Neuronal stem cell (in vitro differentiated cells): ENCODE results near the gene BHLHE41.

Source experiments
- DNase-seq: peaks from one replicate; pipeline ENCODE4 v3.0.0-alpha.2; 2013; ENCODE audit warnings: low spot score
- H2AFZ ChIP-seq: one replicate; pipeline ENCODE4 v1.6.1; 2013; ENCODE audit warnings: mild to moderate bottlenecking, low read length, inconsistent platforms
- H2AK5ac ChIP-seq: 2 replicates; pipeline ENCODE4 v1.6.1; 2013; ENCODE audit warnings: low read depth, mild to moderate bottlenecking, inconsistent platforms, low read length, moderate library complexity, mixed read lengths
- H2BK120ac ChIP-seq: 2 replicates; pipeline ENCODE4 v1.6.1; 2013; ENCODE audit warnings: low read depth, mild to moderate bottlenecking, inconsistent platforms, low read length, moderate library complexity, mixed read lengths
- H2BK12ac ChIP-seq: one replicate; pipeline ENCODE4 v1.6.1; 2013; ENCODE audit warnings: low read length, inconsistent platforms
- H2BK15ac ChIP-seq: 2 replicates; pipeline ENCODE4 v1.6.1; 2013; ENCODE audit warnings: mild to moderate bottlenecking, low read length, inconsistent platforms, mixed read lengths
- H2BK5ac ChIP-seq: one replicate; pipeline ENCODE4 v1.6.1; 2013; ENCODE audit warnings: inconsistent platforms, mild to moderate bottlenecking, low read length, moderate library complexity
- H3K14ac ChIP-seq: one replicate; pipeline ENCODE4 v1.6.1; 2013; ENCODE audit warnings: low read length, inconsistent platforms
- H3K18ac ChIP-seq: 2 replicates; pipeline ENCODE4 v1.6.1; 2013; ENCODE audit warnings: low read length, inconsistent platforms
- H3K23ac ChIP-seq: 2 replicates; pipeline ENCODE4 v1.6.1; 2013; ENCODE audit warnings: low read depth, mild to moderate bottlenecking, mixed read lengths, low read length, inconsistent platforms; ENCODE audit not compliant: poor library complexity
- H3K27ac ChIP-seq: replicated peaks from 3 replicates; pipeline ENCODE4 v1.5.1; 2013; ENCODE audit warnings: low read length, inconsistent platforms
- H3K27me3 ChIP-seq, 3 experiments: 2 replicates each; pipeline ENCODE4 v1.6.1; 2013; ENCODE audit warnings: low read length in 3 of 3, mild to moderate bottlenecking in 2 of 3, inconsistent platforms in 1 of 3, low read depth in 1 of 3, mixed read lengths in 1 of 3, moderate library complexity in 1 of 3; ENCODE audit not compliant: control insufficient read depth in 3 of 3, insufficient read depth in 3 of 3
- H3K36me3 ChIP-seq, 2 donors: replicated peaks in 1 of 2; 2 replicates each; pipeline ENCODE4 v1.6.1; 2013; ENCODE audit warnings: low read length in 2 of 2; ENCODE audit not compliant: control insufficient read depth in 2 of 2, insufficient read depth in 2 of 2
- H3K4ac ChIP-seq: 2 replicates; pipeline ENCODE4 v1.6.1; 2013; ENCODE audit warnings: inconsistent platforms, mild to moderate bottlenecking, low read length, moderate library complexity
- H3K4me1 ChIP-seq, 2 donors: 1 replicate in 1 of 2; 2 replicates in 1 of 2; pipeline ENCODE4 v1.6.1; 2013; ENCODE audit warnings: low read length in 2 of 2, low read depth in 1 of 2; ENCODE audit not compliant: control insufficient read depth in 2 of 2, insufficient read depth in 1 of 2
- H3K4me2 ChIP-seq: one replicate; pipeline ENCODE4 v1.6.1; 2013; ENCODE audit warnings: mild to moderate bottlenecking, low read length, inconsistent platforms; ENCODE audit not compliant: insufficient read depth, poor library complexity, severe bottlenecking
- H3K4me3 ChIP-seq, 2 donors: 2 replicates each; pipeline ENCODE4 v1.5.1; 2013; ENCODE audit warnings: low read length in 2 of 2, mild to moderate bottlenecking in 2 of 2, inconsistent platforms in 1 of 2, moderate library complexity in 1 of 2
- H3K79me1 ChIP-seq: one replicate; pipeline ENCODE4 v1.6.1; 2013; ENCODE audit warnings: low read depth, mild to moderate bottlenecking, inconsistent platforms, low read length, moderate library complexity
- H3K9ac ChIP-seq: one replicate; pipeline ENCODE4 v1.6.1; 2013; ENCODE audit warnings: mild to moderate bottlenecking, low read depth, low read length, inconsistent platforms; ENCODE audit not compliant: poor library complexity
- H3K9me3 ChIP-seq, 2 donors: replicated peaks in 1 of 2; 2 replicates each; pipeline versions ENCODE3 to v1.6.1; 2013; ENCODE audit warnings: low read length in 2 of 2, mild to moderate bottlenecking in 2 of 2, inconsistent platforms in 1 of 2, low read depth in 1 of 2, mixed read lengths in 1 of 2, moderate library complexity in 1 of 2; ENCODE audit not compliant: control insufficient read depth in 2 of 2, insufficient read depth in 1 of 2
- H4K8ac ChIP-seq: one replicate; pipeline ENCODE4 v1.6.1; 2013; ENCODE audit warnings: low read depth, mild to moderate bottlenecking, inconsistent platforms, low read length, moderate library complexity
- H4K91ac ChIP-seq: one replicate; pipeline ENCODE4 v1.6.1; 2013; ENCODE audit warnings: low read length, low read depth, mild to moderate bottlenecking, inconsistent platforms; ENCODE audit not compliant: poor library complexity
- WGBS, 2 donors: extraction: QIAGEN DNeasy Blood & Tissue Kit; methylation state at CpG; one replicate each; pipeline ENCODE4 v1.1.7; 2013; ENCODE audit warnings: missing lambda C conversion rate in 2 of 2, mixed read lengths in 1 of 2; ENCODE audit not compliant: insufficient read length in 2 of 2, insufficient replicate concordance in 1 of 2; ENCODE audit errors: extremely low coverage in 2 of 2; 5-methylcytosine and 5-hydroxymethylcytosine counted together

Gene BHLHE41

DNA sequence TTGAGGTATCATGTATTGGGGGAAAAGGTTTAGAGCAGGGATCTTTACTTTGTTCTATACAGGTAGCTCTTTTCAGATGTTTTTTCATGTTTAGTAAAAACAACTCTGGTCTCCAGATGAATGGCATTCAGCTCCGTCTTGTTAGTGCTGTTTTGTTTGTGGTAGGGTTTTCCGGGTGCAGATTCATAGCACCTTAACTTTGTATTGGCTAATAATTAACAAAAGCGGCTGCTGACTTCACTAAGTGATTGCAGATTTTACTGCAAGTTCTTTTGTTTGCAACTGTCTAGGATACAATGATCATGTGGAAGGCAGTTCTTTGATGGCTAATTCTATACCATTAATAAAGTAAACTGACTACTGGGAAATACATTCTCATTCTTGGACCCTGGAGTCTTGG lies 32.2 kb upstream of the BHLHE41 start:
- Histone ChIP-seq H2BK120ac (no peak overlapping the region), H3K18ac (no peak overlapping the region), H3K36me3 (no peaks in the 10 kb centered on the region), H3K4me3 (no peak overlapping the region), H3K27me3 (no peaks in the 10 kb centered on the region), H4K91ac (no peak overlapping the region), H3K14ac (no peak overlapping the region), H3K27ac (no peak overlapping the region), H2BK5ac (no peak overlapping the region), H2BK12ac (no peak overlapping the region), H2AK5ac (no peak overlapping the region), H3K4ac (no peak overlapping the region), H2BK15ac (no peak overlapping the region), H3K9me3 (no peaks in the 10 kb centered on the region), H3K9ac (no peak overlapping the region), H2AFZ (no peak overlapping the region), H3K4me2 (no peak overlapping the region), H3K23ac (no peak overlapping the region), H4K8ac (no peak overlapping the region), H3K4me1 (peaks cover 0 to 3% of the 10 kb centered on the region in 2 donors), H3K79me1 (no peaks in the 10 kb centered on the region)
- DNase-seq, result no peak
- WGBS, 2 donors, result no CpG with 5 or more reads among the region's 3 CpGs

DNA sequence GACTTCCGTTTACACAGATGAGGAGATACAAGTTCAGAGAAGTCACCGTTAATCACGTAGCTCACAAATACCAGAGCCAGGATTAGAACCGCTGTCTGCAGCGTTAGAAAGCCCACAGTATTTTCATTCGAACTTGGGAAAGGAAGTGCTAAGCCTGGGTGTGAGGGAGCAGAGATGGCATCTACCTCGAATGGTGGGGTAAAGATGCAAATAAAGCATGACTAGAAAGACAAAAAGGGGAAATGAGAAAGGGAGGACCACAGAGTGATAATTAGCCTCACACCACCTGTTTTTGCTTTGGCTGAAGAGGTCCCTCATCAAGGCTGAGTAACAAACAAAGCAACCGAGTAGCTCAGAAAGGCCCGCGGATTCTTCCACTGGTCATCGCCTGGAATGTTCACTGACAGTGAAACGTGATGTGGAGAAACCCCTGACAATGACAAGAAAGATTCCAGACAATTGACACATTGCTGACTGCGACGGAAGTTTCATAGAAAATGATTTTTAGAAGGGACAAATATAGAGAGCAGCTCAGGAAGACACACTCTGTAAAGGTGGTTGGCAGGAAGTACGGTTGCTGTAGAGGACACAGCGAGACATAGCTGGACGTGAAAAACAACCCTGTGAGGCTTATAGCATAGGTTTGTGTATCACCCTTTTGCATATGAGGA lies 31.5 kb upstream of the BHLHE41 start:
- H3K79me1 ChIP-seq, result no peaks in the 10 kb centered on the region
- no peak overlapping the region for H3K14ac ChIP-seq
- H2BK15ac ChIP-seq, result no peak overlapping the region
- peaks cover 0 to 3% of the 10 kb centered on the region in 2 donors for H3K4me1 ChIP-seq
- H3K23ac ChIP-seq, result no peak overlapping the region
- H3K36me3 ChIP-seq, result no peaks in the 10 kb centered on the region
- WGBS, 2 donors, result no CpG with 5 or more reads among the region's 17 CpGs
- no peak overlapping the region for H3K27ac ChIP-seq
- no peaks in the 10 kb centered on the region for H3K27me3 ChIP-seq
- H3K9me3 ChIP-seq, result no peaks in the 10 kb centered on the region
- H4K91ac ChIP-seq, result no peak overlapping the region
- H2AFZ ChIP-seq, result no peak overlapping the region
- no peak overlapping the region for H2BK120ac ChIP-seq
- no peak for DNase-seq
- no peak overlapping the region for H2BK12ac ChIP-seq
- H3K4me3 ChIP-seq, result no peak overlapping the region
- no peak overlapping the region for H3K4me2 ChIP-seq
- H3K9ac ChIP-seq, result no peak overlapping the region
- H3K18ac ChIP-seq, result no peak overlapping the region
- no peak overlapping the region for H4K8ac ChIP-seq
- no peak overlapping the region for H2BK5ac ChIP-seq
- no peak overlapping the region for H2AK5ac ChIP-seq
- no peak overlapping the region for H3K4ac ChIP-seq

DNA sequence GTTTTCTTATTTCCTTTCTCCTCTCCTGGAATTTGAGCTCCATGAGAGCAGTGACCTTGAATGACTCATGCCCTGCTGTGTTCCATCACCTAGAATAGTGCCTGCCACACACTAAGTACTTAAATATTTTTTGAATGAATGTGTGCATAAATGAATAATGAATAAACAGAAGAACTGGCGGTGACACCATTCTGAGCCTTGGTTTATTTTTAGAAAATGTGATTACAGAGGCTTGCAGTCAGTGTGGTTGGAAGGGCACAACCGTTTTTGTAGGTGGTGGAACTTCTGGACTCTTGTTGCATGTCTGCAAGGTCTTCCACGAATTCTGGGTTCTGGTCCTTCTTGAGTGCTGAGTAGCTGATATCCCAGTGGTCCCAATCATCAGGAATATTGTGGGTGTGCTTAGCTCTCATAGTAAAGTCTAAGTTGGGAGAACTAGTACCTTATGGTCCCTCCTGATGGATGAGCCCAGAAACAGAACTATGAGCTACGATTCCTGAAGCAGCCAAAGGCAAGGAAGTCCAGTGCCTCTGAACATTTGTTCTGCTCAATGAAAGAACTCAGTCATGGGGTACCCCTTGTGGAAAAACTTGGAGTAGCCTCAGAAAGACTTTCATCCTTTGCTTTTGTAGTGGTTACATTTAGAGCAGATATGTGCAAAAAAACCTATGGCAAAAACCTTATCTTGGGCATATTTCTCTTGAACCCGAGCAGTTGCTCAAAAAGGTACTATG lies 28.8 kb upstream of the BHLHE41 start:
- no peak overlapping the region for H3K4me2 ChIP-seq
- H3K4ac ChIP-seq, result no peak overlapping the region
- no peak overlapping the region for H2BK120ac ChIP-seq
- H3K4me1 ChIP-seq, result peaks cover 0 to 3% of the 10 kb centered on the region in 2 donors
- WGBS, 2 donors, result no CpG with 5 or more reads among the region's 5 CpGs
- no peak overlapping the region for H3K18ac ChIP-seq
- H2BK5ac ChIP-seq, result no peak overlapping the region
- H3K14ac ChIP-seq, result no peak overlapping the region
- H3K36me3 ChIP-seq, result no peaks in the 10 kb centered on the region
- H3K23ac ChIP-seq, result no peak overlapping the region
- DNase-seq, result no peak
- H2AK5ac ChIP-seq, result no peak overlapping the region
- no peak overlapping the region for H2BK15ac ChIP-seq
- H3K4me3 ChIP-seq, result no peak overlapping the region
- H4K91ac ChIP-seq, result no peak overlapping the region
- H2BK12ac ChIP-seq, result no peak overlapping the region
- no peak overlapping the region for H4K8ac ChIP-seq
- no peaks in the 10 kb centered on the region for H3K27me3 ChIP-seq
- H3K27ac ChIP-seq, result no peak overlapping the region
- H3K9ac ChIP-seq, result no peak overlapping the region
- no peaks in the 10 kb centered on the region for H3K9me3 ChIP-seq
- H2AFZ ChIP-seq, result no peak overlapping the region
- H3K79me1 ChIP-seq, result no peaks in the 10 kb centered on the region

DNA sequence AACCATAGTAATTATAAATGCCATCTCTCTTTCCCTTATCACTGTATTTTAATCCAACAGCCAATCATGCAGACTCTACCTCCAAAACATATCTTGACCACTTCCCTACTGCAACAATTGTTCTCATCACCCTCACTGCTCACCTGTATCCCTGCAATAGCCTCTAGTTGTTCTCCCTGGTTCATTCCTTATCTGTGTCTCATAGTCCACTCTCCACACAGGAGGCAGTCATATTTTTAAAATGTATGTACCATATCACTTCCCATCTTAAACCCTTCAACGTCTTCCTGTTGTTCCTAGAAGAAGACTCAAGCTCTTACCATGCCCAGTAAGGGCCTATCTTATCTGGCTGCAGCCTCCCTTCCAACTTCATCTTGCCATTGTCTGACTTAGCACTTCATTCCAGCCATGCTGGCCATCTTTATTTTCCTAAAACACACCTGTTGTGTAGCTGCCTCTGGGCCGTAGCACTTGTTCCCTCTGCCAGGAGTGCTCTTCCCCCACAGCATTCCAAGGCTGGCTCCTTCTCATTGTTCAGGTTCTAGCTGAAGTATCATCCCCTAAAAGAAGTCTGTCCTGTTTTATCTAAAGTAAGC lies 27.8 kb upstream of the BHLHE41 start:
- DNase-seq, result no peak
- Histone ChIP-seq H2AFZ (no peak overlapping the region), H3K36me3 (no peaks in the 10 kb centered on the region), H3K18ac (no peak overlapping the region), H3K4me3 (no peak overlapping the region), H3K23ac (no peak overlapping the region), H2AK5ac (no peak overlapping the region), H3K27me3 (no peaks in the 10 kb centered on the region), H4K8ac (no peak overlapping the region), H4K91ac (no peak overlapping the region), H3K4ac (no peak overlapping the region), H3K9me3 (no peaks in the 10 kb centered on the region), H3K14ac (no peak overlapping the region), H2BK12ac (no peak overlapping the region), H3K79me1 (no peaks in the 10 kb centered on the region), H3K27ac (no peak overlapping the region), H3K9ac (no peak overlapping the region), H3K4me2 (no peak overlapping the region), H2BK120ac (no peak overlapping the region), H3K4me1 (peaks cover 0 to 3% of the 10 kb centered on the region in 2 donors), H2BK15ac (no peak overlapping the region), H2BK5ac (no peak overlapping the region)
- no CpG with 5 or more reads among the region's 2 CpGs for WGBS, 2 donors
